ENCODE measurements around the gene SIGLEC1.

Gene SIGLEC1

DNA sequence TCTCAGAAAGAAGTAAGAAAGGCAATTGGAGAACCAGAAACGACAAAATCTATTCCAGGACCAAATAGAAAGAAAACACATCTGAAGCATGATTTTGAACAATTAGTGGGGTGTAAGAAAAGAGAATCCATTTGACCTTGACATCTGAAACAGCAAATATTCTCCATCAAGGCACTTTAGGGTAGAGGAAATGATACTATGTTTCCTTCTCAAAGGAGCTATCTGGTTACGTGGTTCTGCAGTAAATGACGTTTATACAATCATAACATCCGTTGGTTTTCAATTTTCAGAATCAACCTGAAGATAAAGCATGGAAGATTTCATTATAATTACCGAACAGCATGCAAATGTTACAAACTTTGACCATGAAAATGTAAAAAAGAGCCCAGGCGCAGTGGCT, 8.2 kb upstream of the SIGLEC1 start:
- no peak for DNase-seq (ENCODE audit: low read depth)
- TF ChIP-seq CTCF (IDR thresholded peaks at IDR 0.05; ENCODE audit: control insufficient read depth, insufficient read depth, low read depth, low read length, missing control alignments), result no peak
- H3K4me3 ChIP-seq (ENCODE audit: control insufficient read depth, low read depth, low read length), result no peak overlapping the region

GRCh38 chr20:3720068-3720467, 7.7 kb upstream of the SIGLEC1 start:
- H3K4me3 ChIP-seq (ENCODE audit: control insufficient read depth, low read depth, low read length), result no peak overlapping the region
- no peak for DNase-seq (ENCODE audit: low read depth)
- no peak for TF ChIP-seq CTCF (IDR thresholded peaks at IDR 0.05; ENCODE audit: control insufficient read depth, insufficient read depth, low read depth, low read length, missing control alignments)

DNA sequence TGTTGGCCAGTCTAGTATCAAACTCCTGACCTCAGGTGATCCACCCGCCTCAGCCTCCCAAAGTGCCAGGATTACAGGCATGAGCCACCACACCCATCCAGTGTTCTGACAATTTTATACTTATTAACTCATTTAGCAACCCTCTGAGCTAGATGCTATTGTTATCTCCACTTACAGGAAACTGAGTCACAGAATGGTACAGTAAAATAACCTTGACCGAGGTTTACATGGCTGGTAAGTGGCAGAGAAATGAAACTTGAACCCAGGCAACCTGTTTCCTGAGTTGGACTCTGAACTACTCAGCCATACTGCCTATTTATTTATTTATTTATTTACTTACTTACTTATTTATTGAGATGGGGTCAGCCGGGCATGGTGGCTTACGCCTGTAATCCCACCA, 6.6 kb upstream of the SIGLEC1 start:
- no peak for TF ChIP-seq CTCF (IDR thresholded peaks at IDR 0.05; ENCODE audit: control insufficient read depth, insufficient read depth, low read depth, low read length, missing control alignments)
- no peak for DNase-seq (ENCODE audit: low read depth)
- no peak overlapping the region for H3K4me3 ChIP-seq (ENCODE audit: control insufficient read depth, low read depth, low read length)

DNA sequence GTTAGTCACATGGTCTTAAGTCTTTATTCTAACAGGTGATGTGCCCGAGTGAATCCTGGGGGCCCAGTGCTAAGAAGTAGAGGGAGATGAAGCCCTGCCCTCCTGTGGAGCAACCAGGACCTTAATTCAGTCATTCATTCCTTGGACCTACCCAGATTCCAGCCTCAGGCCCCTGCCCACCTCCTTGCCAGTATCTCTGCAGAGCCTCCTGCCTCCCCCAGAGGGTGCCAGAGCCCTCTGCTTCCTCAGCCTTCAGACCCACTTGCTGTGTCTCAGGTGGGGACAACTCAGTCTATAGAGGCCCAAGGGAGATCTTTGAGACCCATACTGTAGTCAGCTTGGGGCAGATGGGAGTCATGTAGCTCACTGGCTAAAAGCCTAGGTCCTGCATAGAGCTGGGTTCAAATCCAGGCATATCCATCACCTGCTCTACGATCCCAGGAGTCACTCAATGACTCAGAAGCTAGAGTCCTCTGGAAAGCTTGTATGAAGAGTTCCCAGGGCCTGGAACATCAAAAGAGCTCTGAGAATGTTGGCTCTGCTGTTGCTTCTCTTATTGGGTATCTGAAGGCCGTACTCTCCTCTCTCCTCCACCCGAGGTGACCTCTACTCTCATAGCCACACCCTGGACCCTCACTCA, 3.9 kb upstream of the SIGLEC1 start:
- no peak for DNase-seq (ENCODE audit: low read depth)
- H3K4me3 ChIP-seq (ENCODE audit: control insufficient read depth, low read depth, low read length), result no peak overlapping the region
- TF ChIP-seq CTCF (IDR thresholded peaks at IDR 0.05; ENCODE audit: control insufficient read depth, insufficient read depth, low read depth, low read length, missing control alignments), result peak; percentile 86

- DNase-seq (ENCODE audit: low read depth), result no peak
These were observed 1.7 kb upstream of the SIGLEC1 start for GRCh38 chr20:3714092-3714491.

DNA sequence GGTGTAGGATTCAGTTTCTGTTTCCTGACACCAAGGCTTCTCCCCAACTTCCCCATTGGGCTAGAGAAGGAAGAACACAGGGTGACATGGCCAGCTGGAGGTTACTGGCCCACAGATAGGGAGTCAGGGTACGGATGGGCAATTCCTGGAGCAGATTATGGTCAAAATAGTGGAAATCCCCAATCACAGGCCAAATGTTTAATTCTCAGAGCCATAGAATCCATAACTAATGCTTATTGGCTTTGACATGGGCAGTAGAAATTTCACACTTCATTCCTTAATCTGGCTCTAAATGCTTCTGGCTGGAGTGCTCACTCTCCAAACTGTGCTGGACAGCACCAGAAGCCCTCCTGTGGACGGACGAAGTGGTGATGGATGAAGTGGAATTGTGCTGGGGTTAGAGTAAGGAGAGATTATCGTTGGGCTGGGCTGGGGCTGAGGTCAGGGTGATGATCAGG, 887 bp downstream of the SIGLEC1 start:
- peak; percentile 4 for TF ChIP-seq CTCF (IDR thresholded peaks at IDR 0.05; ENCODE audit: control insufficient read depth, insufficient read depth, low read depth, low read length, missing control alignments)
- H3K4me3 ChIP-seq (ENCODE audit: control insufficient read depth, low read depth, low read length), result no peak overlapping the region
- DNase-seq (ENCODE audit: low read depth), result no peak

More at GRCh38 chr20:3714092-3714491, 1.7 kb upstream of the SIGLEC1 start:
- TF ChIP-seq CTCF (IDR thresholded peaks at IDR 0.05; ENCODE audit: control insufficient read depth, insufficient read depth, low read depth, low read length, missing control alignments), result no peak
- H3K4me3 ChIP-seq (ENCODE audit: control insufficient read depth, low read depth, low read length), result no peak overlapping the region

Measured in AG09309 (cell line).